GM12873 (cell line): ENCODE data around the gene PCDH9.

Experiments
- CTCF ChIP-seq: IDR thresholded peaks from 2 replicates; pipeline ENCODE4 v1.5.1; 2012; ENCODE audit warnings: low read depth, mild to moderate bottlenecking, moderate library complexity, low read length, control low read depth; ENCODE audit not compliant: insufficient read depth; ENCODE audit errors: missing control alignments

PCDH9 gene

GRCh38 chr13:66778461-66778860 is 451.7 kb downstream of the PCDH9 start:
- no peak for TF ChIP-seq CTCF

- no peak for TF ChIP-seq CTCF
Observed at GRCh38 chr13:66775196-66775595, 454.9 kb downstream of the PCDH9 start.

- no peak for TF ChIP-seq CTCF
Observed at GRCh38 chr13:66774046-66774445, 456.1 kb downstream of the PCDH9 start.

GRCh38 chr13:66765559-66765958 is 464.6 kb downstream of the PCDH9 start:
- TF ChIP-seq CTCF: no peak

GRCh38 chr13:66759919-66760318 is 470.2 kb downstream of the PCDH9 start:
- TF ChIP-seq CTCF: no peak

GRCh38 chr13:66751691-66752090 is 478.4 kb downstream of the PCDH9 start:
- TF ChIP-seq CTCF: no peak

- TF ChIP-seq CTCF: no peak
Observed at GRCh38 chr13:66748712-66749111, 481.4 kb downstream of the PCDH9 start.
